Islet of Langerhans (tissue), 1 donor: ENCODE measurements around the gene SMYD3.

ENCODE experiments used
- FAIRE-seq: peaks from one replicate; lab custom pipeline; 2011; peaks lifted over from hg19 to GRCh38; lab: Jason Lieb, UNC

Gene SMYD3

GRCh38 chr1:246212013-246212412 is 295.1 kb downstream of the SMYD3 start:
- FAIRE-seq = no peak

DNA sequence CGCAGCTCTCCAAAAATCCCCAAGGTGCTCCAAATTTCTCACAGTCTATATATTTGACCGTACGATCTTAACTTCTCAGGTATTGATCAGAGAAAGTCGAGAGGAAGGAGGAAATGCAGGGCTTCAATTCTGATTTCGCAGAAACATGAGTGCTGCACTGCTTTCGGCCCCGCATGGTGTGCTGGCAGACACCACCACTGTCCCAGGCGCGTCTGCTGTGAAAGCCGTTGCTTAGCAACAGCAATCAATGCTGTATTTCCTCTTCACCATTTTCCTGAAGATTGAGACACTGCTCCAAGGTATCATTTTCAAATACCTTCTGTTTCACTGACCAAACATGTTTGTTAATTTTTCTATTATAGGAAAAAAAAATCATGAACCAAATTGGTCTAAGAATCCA is 296.3 kb downstream of the SMYD3 start:
- no peak for FAIRE-seq

DNA sequence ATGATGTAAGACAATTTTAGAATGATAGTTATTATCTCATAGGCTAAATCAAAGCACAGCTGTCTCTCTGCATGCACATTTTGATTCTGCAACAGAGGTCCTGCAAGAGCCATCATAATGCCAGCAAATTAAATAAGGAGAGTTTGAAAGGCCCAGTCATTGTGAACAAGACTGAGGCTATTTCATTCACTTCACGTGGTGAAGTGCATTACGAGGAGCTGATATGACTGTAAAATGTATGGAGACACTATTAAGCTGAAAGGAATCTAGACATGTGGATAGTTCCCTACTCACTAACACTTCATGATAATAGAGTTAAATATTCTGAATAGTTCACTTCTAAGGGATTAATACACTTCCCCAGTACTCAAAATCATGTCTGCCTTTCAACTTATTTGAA is 299.0 kb downstream of the SMYD3 start:
- FAIRE-seq = no peak

GRCh38 chr1:246203180-246203579 is 303.9 kb downstream of the SMYD3 start:
- no peak for FAIRE-seq

- no peak for FAIRE-seq
Observed at GRCh38 chr1:246200738-246201137, 306.3 kb downstream of the SMYD3 start.

DNA sequence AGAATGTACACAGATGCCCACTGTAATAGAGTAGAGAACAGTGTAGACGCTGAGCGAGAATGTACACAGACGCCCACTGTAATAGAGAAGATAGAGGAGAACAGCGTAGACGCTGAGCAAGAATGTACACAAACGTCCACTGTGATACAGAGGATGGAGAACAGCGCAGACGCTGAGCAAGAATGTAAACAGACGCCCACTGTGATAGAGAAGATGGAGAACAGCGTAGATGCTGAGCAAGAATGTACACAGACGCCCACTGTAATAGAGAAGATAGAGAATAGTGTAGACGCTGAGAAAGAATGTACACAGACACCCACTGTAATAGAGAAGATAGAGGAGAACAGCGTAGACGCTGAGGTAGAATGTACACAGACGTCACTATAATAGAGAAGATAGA is 306.9 kb downstream of the SMYD3 start:
- FAIRE-seq = no peak

DNA sequence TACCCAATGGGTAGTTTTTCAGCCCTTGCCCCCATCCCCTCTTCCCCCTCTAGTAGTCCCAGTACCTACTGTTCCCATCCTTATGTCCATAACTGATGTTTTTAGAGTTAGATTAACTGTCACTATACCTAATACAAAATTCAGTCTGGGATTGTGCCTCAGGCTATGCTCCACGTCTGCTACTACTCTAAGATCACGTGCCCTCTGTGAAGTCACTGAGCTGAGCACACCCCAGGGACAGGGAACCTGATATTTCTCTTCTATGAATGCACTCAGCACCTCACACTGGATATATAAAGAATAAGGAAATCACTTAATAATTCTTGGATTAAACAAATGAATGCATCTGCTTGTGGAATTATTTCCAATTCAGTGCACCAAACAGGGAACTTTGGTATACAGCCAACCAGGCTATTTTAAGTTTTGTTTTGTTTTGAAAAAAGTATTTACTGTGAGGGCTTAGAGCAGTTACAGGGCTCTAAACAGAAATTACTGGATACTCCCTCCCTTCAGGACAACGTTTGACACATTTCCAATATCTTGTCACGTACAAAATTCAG is 307.9 kb downstream of the SMYD3 start:
- FAIRE-seq = no peak

GRCh38 chr1:246198115-246198816 is 308.8 kb downstream of the SMYD3 start:
- no peak for FAIRE-seq

DNA sequence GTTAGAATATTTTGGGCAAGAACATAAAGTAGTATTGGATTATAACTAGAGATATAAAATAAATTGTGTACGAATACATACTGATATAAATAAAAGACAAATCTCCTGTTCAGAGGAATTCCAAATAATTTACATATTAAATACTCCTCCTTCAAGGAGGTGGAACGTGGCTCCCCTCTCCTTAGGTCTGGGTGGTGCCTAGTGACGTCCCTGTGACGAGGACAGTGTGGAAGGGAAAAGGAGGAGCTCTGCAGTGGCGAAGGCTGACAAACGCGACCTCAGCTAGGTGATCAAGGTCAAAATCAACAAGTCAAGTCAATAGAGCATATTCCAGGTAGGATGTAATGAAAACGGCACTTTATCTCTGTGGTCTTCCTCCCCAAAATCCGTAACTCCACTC is 310.0 kb downstream of the SMYD3 start:
- no peak for FAIRE-seq

GRCh38 chr1:246195296-246195695 is 311.8 kb downstream of the SMYD3 start:
- FAIRE-seq = no peak

- no peak for FAIRE-seq
Observed at GRCh38 chr1:246193537-246193936, 313.5 kb downstream of the SMYD3 start.

- no peak for FAIRE-seq
Observed at GRCh38 chr1:246189126-246189525, 318.0 kb downstream of the SMYD3 start.

DNA sequence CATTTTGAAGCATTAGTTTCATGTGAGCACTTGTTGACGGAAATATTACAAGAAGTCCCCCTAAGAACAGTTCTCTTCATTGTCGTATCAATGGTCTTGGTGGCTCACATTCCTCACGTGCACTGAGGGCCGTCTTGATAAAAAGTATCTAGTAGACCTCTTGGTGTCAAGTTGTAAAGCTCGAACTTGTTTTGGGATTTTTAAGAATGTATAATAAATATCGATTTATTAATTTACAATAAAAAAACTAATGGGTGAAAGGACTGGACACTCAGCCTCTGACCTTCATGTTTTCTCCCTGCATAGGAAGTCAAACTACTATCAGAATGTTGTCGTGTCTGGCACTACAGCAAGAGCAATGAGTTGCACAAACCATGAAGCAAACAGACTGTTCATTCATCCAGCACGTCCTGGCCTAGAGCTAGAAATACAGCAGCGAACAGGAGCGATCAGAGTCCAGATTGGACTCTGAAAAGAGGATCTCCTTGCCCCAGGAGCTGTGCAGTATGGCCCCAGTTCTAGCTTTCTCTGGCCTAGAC is 319.2 kb downstream of the SMYD3 start:
- no peak for FAIRE-seq

- no peak for FAIRE-seq
Observed at GRCh38 chr1:246184503-246184902, 322.6 kb downstream of the SMYD3 start.

- no peak for FAIRE-seq
Observed at GRCh38 chr1:246182149-246182851, 324.8 kb downstream of the SMYD3 start.

GRCh38 chr1:246181241-246181640 is 325.8 kb downstream of the SMYD3 start:
- FAIRE-seq = no peak

DNA sequence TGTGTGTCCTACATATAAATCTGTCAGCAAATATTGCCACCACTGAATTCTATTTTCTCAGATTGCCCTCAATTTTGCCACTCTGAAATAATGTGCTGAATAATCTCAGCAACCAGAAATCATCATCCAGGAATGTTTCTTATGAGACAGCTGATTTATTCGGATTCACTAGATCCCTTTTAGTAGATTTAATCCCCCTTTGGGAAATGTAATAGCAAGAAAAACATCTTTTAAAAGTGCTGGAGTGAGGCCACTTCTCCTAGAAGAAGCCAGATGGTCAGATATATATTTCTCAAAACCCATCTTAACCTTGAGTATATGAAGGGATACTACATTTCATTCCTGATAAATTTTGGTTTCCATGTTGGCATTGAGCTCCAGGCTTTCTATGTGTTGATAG is 327.7 kb downstream of the SMYD3 start:
- FAIRE-seq = no peak

GRCh38 chr1:246178717-246179311 is 328.3 kb downstream of the SMYD3 start:
- no peak for FAIRE-seq

GRCh38 chr1:246176126-246177024 is 330.7 kb downstream of the SMYD3 start:
- no peak for FAIRE-seq

DNA sequence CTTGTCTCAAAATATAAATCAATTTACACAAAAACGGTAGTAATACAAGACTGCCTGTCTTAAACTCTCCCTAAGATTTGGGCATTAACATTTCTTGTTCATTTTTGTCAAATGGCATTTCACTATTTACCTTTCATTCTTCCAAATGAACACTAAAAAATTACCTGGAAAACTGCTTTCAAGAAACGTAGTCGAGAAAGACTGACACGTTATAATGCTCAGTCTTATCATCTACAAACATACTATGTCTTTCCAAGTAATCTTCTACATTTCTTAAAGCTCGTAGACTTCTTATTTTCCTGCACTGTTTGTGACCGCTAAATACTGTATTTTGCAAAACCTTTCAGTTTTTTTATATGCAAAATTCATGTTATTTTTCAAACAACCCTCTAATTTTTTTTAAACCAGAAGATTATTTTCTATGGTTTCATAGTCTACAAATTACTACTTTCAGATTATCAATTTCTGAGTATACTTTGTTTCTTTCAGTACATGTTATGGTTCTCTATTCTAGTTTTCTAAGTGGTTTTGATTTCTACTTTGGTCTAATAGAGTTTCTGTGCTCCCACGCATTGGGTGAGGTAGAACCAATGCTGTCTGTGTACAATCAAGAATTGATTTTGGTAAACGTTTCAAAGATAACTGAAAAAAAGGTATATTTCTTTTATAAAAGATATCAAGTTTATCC is 336.4 kb downstream of the SMYD3 start:
- FAIRE-seq = no peak

- FAIRE-seq = no peak
Observed at GRCh38 chr1:246169486-246169885, 337.6 kb downstream of the SMYD3 start.
